Retinal pigment epithelial cell (primary cell): ENCODE results near the gene BAK1.
"Not testable (repeated sequence)": the region's sequence is repeated elsewhere in the genome, so short reads cannot be mapped to it uniquely, and the experiment has no call there.

ENCODE experiments used
- DNase-seq: peaks from one replicate; pipeline ENCODE4 v3.0.0-alpha.2; 2010; ENCODE audit warnings: low read depth
- H3K4me3 ChIP-seq: 2 replicates; pipeline ENCODE4 v1.5.1; 2011; ENCODE audit warnings: mild to moderate bottlenecking, low read length, control low read depth, moderate library complexity
- CTCF ChIP-seq: conservative IDR thresholded peaks from 2 replicates; pipeline ENCODE4 v1.5.1; 2011; ENCODE audit warnings: low read depth, low read length, control low read depth, inconsistent platforms

BAK1 gene

DNA sequence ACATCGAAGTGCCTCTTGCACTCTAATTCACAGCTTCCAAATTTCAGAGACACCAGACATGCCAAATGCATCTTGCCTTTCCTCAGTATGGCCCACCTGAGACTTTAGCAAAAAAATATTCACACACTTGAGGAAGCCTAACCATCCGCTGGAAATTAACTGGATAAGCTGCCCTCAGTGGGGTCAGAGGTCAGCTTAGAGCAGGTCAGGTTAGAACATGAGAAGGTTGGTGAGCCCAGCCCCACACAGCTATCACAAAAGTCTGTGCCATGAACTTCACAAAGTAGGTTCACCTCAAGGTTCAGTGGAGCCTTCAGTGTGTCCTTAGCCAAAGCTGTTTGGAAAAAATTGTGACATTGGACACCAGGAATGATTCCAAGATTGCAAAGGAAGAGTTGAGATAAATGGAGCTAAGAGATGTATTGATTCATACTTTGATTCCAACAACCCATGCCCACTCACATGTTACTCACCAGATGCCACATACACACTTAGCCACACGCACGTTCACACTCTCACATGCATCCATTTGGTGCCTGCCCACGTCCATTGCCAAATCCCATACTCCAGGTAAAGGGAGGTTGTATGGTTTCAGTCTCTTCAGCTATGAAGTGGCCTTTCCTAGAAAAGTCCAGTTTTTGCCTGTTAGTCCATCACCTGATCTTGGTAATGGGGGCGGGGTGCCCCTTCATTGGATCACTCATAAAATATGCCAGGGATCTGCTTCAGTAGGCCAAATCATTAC, 11.1 kb downstream of the BAK1 start:
- no peak for DNase-seq
- no peak overlapping the region for H3K4me3 ChIP-seq
- no peak for TF ChIP-seq CTCF

GRCh38 chr6:33567836-33568235, 12.2 kb downstream of the BAK1 start:
- DNase-seq, result no peak
- no peak overlapping the region for H3K4me3 ChIP-seq
- no peak for TF ChIP-seq CTCF

GRCh38 chr6:33566182-33567084, 13.6 kb downstream of the BAK1 start:
- no peak for DNase-seq

DNA sequence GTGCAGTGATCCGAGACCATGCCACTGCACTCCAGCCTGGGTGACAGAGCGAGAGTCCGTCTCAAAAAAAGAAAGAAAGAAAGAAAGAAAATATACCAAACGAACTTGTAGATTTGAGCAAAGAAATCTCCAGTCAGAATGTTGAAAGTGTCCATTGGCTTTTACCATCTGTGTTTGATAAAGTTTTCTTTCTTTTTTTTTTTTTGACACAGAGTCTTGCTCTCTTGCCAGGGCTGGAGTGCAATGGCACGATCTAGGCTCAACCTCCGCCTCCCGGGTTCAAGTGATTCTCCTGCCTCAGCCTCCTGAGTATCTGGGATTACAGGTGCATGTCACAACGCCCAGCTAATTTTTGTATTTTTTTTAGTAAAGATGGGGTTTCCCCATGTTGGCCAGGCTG, 21.3 kb downstream of the BAK1 start:
- no peak for TF ChIP-seq CTCF
- DNase-seq, result no peak
- H3K4me3 ChIP-seq, result no peak overlapping the region

More at GRCh38 chr6:33566182-33567084, 13.6 kb downstream of the BAK1 start:
- H3K4me3 ChIP-seq, result no peak overlapping the region
- no peak for TF ChIP-seq CTCF

DNA sequence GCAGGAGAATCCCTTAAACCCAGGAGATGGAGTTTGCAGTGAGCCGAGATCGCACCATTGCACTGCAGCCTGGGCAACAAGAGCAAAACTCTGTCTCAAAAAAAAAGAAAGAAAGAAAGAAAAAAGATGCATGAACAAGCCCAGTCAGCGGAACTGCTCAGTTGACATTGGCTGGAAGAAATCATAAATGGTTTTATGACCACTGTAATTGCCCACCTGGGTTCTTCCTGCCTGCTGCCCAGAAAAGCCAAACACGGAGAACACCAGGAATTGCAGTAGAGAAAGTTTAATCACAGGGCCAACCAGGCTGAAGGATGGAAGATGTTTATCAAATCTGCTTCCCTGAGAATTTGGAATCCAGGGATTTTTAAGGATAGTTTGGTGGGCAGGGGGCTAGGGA, 22.7 kb downstream of the BAK1 start:
- no peak overlapping the region for H3K4me3 ChIP-seq
- DNase-seq, result no peak
- TF ChIP-seq CTCF, result no peak

DNA sequence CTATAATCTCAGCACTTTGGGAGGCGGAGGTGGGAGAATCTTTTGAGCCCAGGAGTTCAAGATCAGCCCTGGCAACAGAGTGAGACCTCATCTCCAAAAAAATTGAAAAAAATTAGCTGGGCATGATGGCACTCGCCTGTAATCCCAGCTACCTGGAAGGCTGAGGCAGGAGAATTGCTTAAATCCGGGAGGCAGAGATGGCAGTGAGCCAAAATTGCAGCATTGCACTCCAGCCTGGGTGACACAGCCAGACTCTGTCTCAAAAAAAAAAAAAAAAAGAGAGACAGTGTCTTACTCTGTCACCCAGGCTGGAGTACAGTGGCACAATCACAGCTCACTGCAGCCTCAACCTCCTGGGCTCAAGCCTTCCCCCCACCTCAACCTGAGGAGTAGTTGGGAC, 27.2 kb downstream of the BAK1 start:
- H3K4me3 ChIP-seq, DNase-seq: not testable (repeated sequence)

DNA sequence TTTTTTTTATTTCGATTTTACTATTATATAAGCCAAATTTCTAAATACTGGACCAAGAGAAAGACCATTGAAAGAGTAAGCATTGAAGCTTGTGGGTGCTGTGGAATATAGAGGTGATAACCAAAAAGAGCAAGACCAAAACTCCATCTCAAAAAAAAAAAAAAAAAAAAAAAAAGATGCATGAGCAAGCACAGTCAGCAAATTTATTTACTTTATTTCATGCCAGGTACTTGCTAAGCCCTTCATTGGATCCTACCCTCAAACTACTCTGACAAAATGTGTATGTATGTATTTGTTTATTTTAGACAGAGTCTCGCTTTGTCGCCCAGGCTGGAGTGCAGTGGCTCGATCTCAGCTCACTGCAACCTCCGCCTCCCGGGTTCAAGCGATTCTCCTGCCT, 27.8 kb downstream of the BAK1 start:
- no peak for TF ChIP-seq CTCF
- DNase-seq, result no peak
- H3K4me3 ChIP-seq, result no peak overlapping the region
